IPS DF 4.7 (cell line): ENCODE results near the gene EFNB1.

ENCODE experiments used
- DNase-seq: peaks from one replicate; pipeline ENCODE4 v3.0.0-alpha.2; 2013; ENCODE audit warnings: low spot score; ENCODE audit errors: extremely low read depth

The EFNB1 gene

GRCh38 chrX:68843992-68844391 lies 15.2 kb downstream of the EFNB1 start:
- no peak for DNase-seq

- DNase-seq, result no peak
Measured at GRCh38 chrX:68844581-68844980, 15.8 kb downstream of the EFNB1 start.

- no peak for DNase-seq
Measured at GRCh38 chrX:68846536-68846935, 17.7 kb downstream of the EFNB1 start.

- DNase-seq, result no peak
Measured at GRCh38 chrX:68847172-68847571, 18.4 kb downstream of the EFNB1 start.

GRCh38 chrX:68848189-68848940 lies 19.5 kb downstream of the EFNB1 start:
- no peak for DNase-seq

GRCh38 chrX:68851082-68851481 lies 22.3 kb downstream of the EFNB1 start:
- DNase-seq, result no peak

GRCh38 chrX:68852046-68852445 lies 23.2 kb downstream of the EFNB1 start:
- no peak for DNase-seq

- no peak for DNase-seq
Measured at GRCh38 chrX:68853665-68854251, 24.9 kb downstream of the EFNB1 start.

GRCh38 chrX:68865300-68865699 lies 36.5 kb downstream of the EFNB1 start:
- no peak for DNase-seq

- no peak for DNase-seq
Measured at GRCh38 chrX:68865926-68866325, 37.1 kb downstream of the EFNB1 start.

GRCh38 chrX:68867458-68868112 lies 38.8 kb downstream of the EFNB1 start:
- no peak for DNase-seq

GRCh38 chrX:68868316-68868715 lies 39.5 kb downstream of the EFNB1 start:
- DNase-seq, result no peak

GRCh38 chrX:68868902-68869800 lies 40.3 kb downstream of the EFNB1 start:
- DNase-seq, result no peak

- no peak for DNase-seq
Measured at GRCh38 chrX:68870357-68870756, 41.5 kb downstream of the EFNB1 start.

- no peak for DNase-seq
Measured at GRCh38 chrX:68872171-68872570, 43.4 kb downstream of the EFNB1 start.

- DNase-seq, result no peak
Measured at GRCh38 chrX:68874076-68874475, 45.3 kb downstream of the EFNB1 start.

- DNase-seq, result no peak
Measured at GRCh38 chrX:68876731-68877130, 47.9 kb downstream of the EFNB1 start.

GRCh38 chrX:68877606-68878005 lies 48.8 kb downstream of the EFNB1 start:
- DNase-seq, result no peak

- DNase-seq, result no peak
Measured at GRCh38 chrX:68878977-68879645, 50.3 kb downstream of the EFNB1 start.

GRCh38 chrX:68880846-68881552 lies 52.2 kb downstream of the EFNB1 start:
- no peak for DNase-seq
